T-helper 2 cell treated with Interferon-gamma antibody and Interleukin-4, amounts not matched to agents 100 ng/mL and 5 ng/mL, for 36 hours (primary cell): ENCODE data around the gene KCNQ2. TPM values are rescaled to one million over a fixed set of nuclear protein-coding genes. Genes with fewer than 3 reads are reported as not detected.

Experiments used
- intact Hi-C: fragments of 100-400 bp; cut with micrococcal nuclease; formaldehyde crosslinking; loops from one replicate; pipeline ENCODE4 v1.15.1; 2023
- total RNA-seq: library from RNA; stranded (reverse); gene quantifications from 2 replicates; pipeline ENCODE4 v1.2.3, GENCODE V29; 2022

Gene KCNQ2
- total RNA-seq, 1 donor from 2014 or later: 0.11 TPM

GRCh38 chr20:63359164-63359934 is 113.1 kb downstream of the KCNQ2 start:
- intact Hi-C loops: no loop called here

DNA sequence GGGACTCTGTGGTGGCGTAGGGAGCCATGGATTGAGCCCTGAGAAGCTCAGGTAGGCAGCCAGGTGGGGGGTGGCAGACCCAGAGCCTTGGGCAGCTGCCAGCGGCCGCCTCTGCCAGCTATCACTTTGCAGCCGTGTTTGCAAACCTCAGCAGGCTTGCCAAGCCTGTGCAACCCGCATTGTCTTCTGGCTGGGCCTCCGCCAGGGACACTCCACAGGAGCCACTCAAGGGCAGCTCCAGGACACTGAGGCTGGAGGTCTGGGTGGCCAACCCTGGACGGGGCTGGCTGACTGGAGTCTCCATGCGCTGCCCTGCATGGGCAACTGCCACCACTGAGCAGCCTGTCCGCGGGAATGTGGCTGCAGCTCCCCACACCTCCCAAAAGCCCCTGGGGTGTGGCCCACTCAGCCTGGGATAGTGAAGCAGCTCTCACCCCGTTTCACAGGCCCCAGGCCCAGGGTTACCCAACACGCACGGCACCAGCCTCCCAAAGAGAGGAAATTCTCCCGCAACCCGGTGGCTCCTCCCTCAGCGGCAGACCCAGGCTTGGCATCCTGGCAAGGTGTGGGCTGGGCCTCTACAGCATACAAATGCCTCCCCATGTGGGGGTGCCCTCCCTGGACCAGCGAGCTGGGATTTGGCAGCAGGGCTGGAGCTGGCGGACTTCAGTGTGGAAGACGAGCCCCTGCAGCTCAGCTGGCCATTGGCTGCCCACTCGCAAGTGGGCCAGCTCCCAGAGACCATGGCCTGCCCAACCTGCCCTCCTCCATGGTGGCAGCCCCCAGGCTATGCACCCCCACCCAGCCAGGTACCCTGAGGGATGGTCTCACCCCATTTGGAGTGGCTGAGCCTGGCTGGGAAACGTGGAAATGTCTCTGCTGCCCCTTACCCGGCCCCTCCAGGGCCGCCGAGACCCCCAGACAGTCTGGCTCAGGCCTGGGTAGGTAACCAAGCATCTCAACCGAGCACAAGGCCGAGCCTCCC is 114.2 kb downstream of the KCNQ2 start:
- intact Hi-C loops: no loop called here

DNA sequence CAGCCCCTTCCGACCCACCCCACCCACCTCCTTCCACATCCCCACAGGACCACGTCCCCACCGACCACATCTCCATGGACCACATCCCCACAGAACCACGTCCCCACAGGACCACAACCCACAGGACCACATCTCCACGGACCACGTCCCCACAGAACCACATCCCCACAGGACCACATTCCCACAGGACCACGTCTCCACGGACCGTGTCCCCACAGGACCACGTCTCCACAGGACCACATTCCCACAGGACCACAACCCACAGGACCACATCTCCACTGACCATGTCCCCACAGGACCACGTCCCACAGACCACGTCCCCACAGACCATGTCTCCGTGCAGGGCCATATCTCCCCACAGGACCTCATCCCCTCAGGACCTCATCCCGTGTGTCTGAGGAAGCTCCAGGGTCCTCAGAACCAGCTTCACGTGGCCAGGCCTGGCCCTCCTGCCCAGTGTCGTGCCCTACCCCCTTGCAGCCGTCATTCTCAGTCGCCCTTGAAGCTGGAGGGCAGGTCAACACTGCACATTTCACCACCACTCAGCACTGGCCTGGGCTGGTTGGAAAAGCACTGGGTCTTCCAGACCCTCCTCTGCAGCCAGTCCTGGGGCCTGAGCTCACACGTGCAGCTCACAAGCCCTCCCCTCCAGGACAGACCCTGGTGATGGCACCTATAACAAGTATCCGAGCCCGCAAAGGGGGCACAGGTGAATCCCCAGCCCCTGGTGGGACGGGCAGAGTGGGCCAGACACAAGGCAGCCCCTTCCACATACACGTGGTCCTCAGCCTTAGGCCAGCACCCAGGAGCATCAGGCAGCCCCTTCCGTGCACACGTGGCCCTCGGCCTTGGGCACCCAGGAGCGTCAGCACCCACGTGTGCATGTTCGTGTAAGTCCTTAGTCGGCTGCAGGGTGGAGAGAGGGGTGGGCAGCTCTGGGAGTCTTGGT is 115.2 kb downstream of the KCNQ2 start:
- intact Hi-C loops: no loop called here

GRCh38 chr20:63356511-63356910 is 115.9 kb downstream of the KCNQ2 start:
- intact Hi-C loops: no loop called here

GRCh38 chr20:63355781-63356295 is 116.6 kb downstream of the KCNQ2 start:
- intact Hi-C loops: no loop called here

- intact Hi-C loops: no loop called here
Measured at GRCh38 chr20:63354636-63355350, 117.7 kb downstream of the KCNQ2 start.

DNA sequence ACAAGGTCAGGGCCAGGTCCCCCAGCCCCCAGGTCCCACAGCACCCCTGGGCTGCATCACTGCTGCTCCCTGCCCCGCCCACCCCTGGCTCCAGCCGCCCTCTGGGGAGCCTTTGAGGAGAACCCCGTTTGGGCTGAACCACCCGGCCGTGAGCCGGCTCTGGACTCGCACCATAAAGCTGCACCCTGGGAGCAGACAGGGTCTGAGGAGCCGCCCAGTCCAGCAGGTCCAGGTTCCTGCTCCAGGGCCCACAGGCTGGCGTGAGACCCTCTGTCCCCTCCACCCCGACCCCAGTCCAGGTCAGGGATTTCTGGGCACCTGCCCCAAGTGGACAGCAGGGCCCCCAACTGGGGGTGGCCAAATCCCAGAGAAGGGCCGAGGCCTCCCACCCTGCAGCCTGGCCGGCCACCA is 119.6 kb downstream of the KCNQ2 start:
- intact Hi-C loops: no loop called here

GRCh38 chr20:63351811-63352591 is 120.5 kb downstream of the KCNQ2 start:
- intact Hi-C loops: no loop called here

DNA sequence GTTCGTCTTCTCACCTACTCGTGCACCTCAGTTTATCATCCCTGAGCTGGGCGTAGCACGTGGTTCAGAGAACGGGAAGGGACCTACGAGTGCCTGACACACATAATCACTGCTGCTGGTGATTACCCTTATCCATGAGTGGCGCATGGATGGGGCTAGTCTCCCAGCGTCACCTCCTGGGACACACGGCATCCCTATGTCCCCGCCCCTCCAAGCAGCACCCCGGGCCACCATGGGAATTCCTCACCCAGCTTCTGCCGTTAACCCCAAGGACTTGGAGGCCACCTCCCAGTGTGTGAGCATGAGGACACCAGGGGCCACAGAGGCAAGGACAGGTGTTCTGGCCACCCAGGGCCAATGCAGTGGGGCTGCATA is 121.1 kb downstream of the KCNQ2 start:
- intact Hi-C loops: no loop called here

- intact Hi-C loops: no loop called here
Measured at GRCh38 chr20:63350597-63351325, 121.7 kb downstream of the KCNQ2 start.

Other genes starting within 250 kb of the KCNQ2 start
- gene BIRC7, start 236.8 kb downstream of the KCNQ2 start, total RNA-seq: not detected in 2 replicates
- gene NKAIN4, start 218.2 kb downstream of the KCNQ2 start, total RNA-seq: not detected in 2 replicates
- gene ARFGAP1, start 199.8 kb downstream of the KCNQ2 start, total RNA-seq: 84.0 and 84.9 TPM in 2 replicates
- not detected in 2 replicates for gene COL20A1, start 179.5 kb downstream of the KCNQ2 start, total RNA-seq
- not detected in 2 replicates for gene CHRNA4, start 111.3 kb downstream of the KCNQ2 start, total RNA-seq
- 0.45 and 0.55 TPM in 2 replicates for gene EEF1A2, start 26.4 kb upstream of the KCNQ2 start, total RNA-seq
- gene PPDPF, start 48.1 kb upstream of the KCNQ2 start, total RNA-seq: 159 and 167 TPM in 2 replicates
- gene PTK6, start 64.7 kb upstream of the KCNQ2 start, total RNA-seq: 1.1 and 1.2 TPM in 2 replicates
- not detected in 2 replicates for gene SRMS, start 75.1 kb upstream of the KCNQ2 start, total RNA-seq
- 0.64 and 0.66 TPM in 2 replicates for gene FNDC11, start 81.5 kb upstream of the KCNQ2 start, total RNA-seq
- gene HELZ2, start 101.6 kb upstream of the KCNQ2 start, total RNA-seq: 46.4 and 47.7 TPM in 2 replicates
- gene GMEB2, start 154.4 kb upstream of the KCNQ2 start, total RNA-seq: 16.3 and 17.4 TPM in 2 replicates
- 25.9 and 27.3 TPM in 2 replicates for gene STMN3, start 180.8 kb upstream of the KCNQ2 start, total RNA-seq
- gene RTEL1, start 185.7 kb upstream of the KCNQ2 start, total RNA-seq: 49.5 and 52.4 TPM in 2 replicates
- not detected in 2 replicates for gene TNFRSF6B, start 224.0 kb upstream of the KCNQ2 start, total RNA-seq
- 63.3 and 66.8 TPM in 2 replicates for gene ARFRP1, start 235.3 kb upstream of the KCNQ2 start, total RNA-seq
- 41.6 and 44.2 TPM in 2 replicates for gene ZGPAT, start 235.4 kb upstream of the KCNQ2 start, total RNA-seq